A172 (cell line): ENCODE measurements around the gene B3GNT9. TPM values are rescaled to one million over a fixed set of nuclear protein-coding genes. Genes with fewer than 3 reads are reported as not detected.
"Not testable (repeated sequence)": the region's sequence is repeated elsewhere in the genome, so short reads cannot be mapped to it uniquely, and the experiment has no call there.

Experiments used
- DNase-seq: peaks from one replicate; pipeline ENCODE4 v3.0.0-alpha.2; 2015; ENCODE audit warnings: low spot score
- total RNA-seq: library from RNA; depleted of rRNA; stranded (reverse); fragments of >200 nt; shearing (Covaris generic); gene quantifications from 2 replicates; pipeline ENCODE4 v1.2.3, GENCODE V29; 2014

B3GNT9 gene
- total RNA-seq, 1 experiment from 2014 or later: 65.1 TPM

DNA sequence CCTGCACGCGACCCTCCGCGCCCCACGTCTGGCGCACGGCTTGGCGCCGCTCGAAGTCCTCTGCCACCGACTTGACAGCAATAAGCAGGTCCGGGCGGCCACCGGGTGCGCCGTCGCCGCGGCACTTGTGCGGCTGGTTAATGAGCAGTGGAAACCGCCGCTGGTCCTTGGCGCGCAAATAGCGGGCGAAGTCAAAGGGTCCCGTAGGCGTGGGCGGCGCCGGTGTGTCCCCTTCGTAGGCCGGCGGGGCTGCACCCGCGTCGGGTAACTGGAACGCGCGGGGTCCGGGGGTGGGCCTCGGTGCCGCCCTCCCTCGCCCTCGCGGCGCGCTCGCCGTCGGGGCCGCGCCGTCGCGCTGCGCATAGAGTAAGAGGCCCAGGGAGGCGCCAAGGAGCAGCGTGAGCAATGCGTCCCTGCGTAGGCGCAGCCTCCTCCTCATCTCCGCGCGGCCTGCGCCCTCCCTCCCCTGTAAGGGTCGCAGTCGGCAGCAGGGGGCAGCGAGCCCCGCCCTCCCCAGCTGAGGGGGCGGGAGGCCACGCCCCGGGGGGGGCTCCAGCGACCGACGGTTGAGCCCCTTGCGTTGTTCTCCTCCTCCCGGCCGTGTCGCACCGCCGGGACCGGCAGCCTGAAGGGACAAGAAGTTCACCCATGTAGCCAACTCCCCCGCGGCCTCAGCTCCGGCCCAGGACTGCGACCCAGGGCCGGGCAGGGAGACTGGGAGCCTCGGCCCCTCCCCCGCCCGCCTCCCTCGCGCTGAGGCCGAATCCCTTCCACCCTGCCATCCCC is 558 bp downstream of the B3GNT9 start:
- no peak for DNase-seq

DNA sequence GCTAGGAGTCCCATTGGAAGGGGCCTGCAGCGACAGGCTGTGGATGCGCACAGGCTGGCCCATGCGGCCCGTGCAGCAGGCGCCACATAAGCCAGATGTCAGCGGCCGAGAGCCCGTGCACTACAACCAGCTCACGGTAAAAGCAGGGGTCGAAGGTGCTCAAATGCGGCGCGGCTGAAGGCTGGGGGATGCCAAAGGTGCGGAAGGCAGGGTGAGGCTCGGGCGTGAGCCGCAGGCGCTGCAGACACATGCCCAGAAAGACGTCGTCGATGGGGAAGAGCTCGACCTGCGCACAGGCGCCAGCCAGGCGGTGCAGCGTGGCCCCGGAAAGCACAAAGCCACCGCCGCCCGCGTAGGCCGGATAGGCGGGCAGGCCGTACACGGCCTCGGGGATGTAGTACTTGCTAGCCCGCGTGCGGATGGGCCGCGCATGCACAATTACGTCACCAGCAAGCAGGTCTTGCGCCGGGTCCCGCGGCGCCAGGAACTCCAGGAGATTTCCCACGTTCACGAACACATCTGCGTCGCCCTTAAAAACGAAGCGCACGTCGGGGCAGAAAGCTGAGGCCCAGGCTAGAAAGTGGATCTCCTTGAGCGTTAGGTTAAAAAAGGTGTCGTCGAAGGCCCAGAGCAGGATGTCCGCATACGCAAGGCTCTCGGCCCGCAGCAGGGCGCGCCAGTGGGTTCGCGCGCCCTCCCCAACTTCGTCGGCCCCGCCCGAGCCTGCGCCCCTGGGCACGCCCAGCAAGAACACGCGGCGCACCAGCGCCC is 1.3 kb downstream of the B3GNT9 start:
- DNase-seq: no peak

- DNase-seq: no peak
These were observed 2.0 kb downstream of the B3GNT9 start for GRCh38 chr16:67148656-67149275.

GRCh38 chr16:67148221-67148620 is 2.6 kb downstream of the B3GNT9 start:
- no peak for DNase-seq

DNA sequence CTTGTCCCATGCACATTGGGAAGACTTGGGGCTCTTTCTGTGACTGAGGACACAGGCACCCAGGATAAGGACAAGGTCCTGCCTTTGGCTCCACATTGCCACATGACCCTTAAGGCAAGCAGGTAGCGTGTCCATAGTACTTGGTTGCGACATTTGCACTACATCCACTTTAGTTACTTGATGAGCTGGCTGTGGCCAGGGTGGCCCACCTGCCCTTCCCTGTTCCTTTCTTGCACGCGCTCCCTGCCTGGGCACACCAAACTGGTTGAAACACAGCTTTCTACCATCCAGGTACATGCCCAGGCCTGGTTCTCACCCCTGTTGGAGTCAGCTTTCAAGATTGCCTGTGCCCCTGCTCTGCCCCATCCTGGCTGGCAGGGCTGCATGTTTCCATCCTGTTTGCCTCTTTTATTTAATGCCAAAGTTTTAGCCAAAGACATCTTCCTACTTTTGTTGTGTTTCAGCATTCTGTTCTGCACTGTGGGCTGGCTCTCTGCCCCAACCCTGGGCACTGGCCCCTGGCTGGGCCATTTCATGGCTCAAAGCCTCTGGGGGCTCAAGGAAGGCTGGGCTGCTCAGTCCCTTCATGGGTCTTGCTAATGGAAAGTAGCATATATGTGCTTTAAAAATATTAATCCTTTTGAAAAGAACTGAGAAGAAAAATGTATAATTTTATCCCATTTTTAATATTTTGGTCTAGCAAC is 3.2 kb downstream of the B3GNT9 start:
- DNase-seq: no peak

GRCh38 chr16:67146523-67147357 is 4.1 kb downstream of the B3GNT9 start:
- no peak for DNase-seq

- no peak for DNase-seq
These were observed 5.1 kb downstream of the B3GNT9 start for GRCh38 chr16:67145746-67146145.

- DNase-seq: no peak
These were observed 5.9 kb downstream of the B3GNT9 start for GRCh38 chr16:67144943-67145342.

GRCh38 chr16:67142342-67142741 is 8.5 kb downstream of the B3GNT9 start:
- no peak for DNase-seq

DNA sequence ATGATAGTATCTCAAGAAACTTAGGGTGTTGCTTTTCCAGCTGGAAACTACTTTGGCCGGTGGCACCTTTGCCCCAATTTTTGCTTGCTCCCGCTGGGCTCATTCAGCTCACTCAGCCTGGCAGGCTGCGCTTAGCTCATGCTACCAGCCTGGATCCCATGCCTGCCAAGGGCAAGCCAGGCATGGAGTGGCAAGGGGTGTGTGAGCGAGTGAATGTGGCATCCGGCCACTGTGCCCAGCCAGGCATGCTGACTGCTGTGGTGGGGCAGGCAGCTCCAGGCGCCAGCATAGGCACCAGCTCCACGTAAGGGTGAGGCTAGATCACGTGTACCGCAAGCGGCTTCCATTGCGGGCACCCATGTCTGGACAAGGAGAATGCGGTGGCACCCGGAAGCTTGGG is 9.4 kb downstream of the B3GNT9 start:
- no peak for DNase-seq

- DNase-seq: peak; percentile 63
These were observed 13.2 kb downstream of the B3GNT9 start for GRCh38 chr16:67137605-67138004.

- DNase-seq: no peak
These were observed 21.4 kb downstream of the B3GNT9 start for GRCh38 chr16:67129422-67129821.

- DNase-seq: no peak
These were observed 21.9 kb downstream of the B3GNT9 start for GRCh38 chr16:67128887-67129286.

DNA sequence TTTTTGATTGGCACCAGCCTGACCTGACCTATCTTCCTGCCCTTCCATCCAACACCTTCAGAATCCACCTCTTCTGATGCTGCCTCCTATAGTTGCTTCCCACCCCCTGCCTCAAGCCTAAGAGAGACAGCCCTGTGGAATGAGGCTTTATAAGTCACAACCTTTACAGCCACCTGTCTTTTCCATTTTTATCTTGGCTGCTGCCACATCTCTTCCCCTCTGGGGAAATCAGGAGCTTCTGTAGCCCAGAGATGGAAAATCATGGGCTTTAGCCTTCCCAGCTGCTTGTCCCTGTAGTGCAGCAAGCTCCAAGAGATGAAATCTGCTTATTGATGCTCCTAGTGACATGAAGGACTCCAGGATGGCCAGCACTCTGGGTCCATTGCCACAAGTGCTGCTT is 22.4 kb downstream of the B3GNT9 start:
- no peak for DNase-seq

- not testable (repeated sequence) for DNase-seq
These were observed 28.0 kb downstream of the B3GNT9 start for GRCh38 chr16:67122799-67123198.

- no peak for DNase-seq
These were observed 30.8 kb downstream of the B3GNT9 start for GRCh38 chr16:67120025-67120424.

- DNase-seq: no peak
These were observed 33.1 kb downstream of the B3GNT9 start for GRCh38 chr16:67117716-67118115.

GRCh38 chr16:67116388-67117311 is 34.1 kb downstream of the B3GNT9 start:
- no peak for DNase-seq

DNA sequence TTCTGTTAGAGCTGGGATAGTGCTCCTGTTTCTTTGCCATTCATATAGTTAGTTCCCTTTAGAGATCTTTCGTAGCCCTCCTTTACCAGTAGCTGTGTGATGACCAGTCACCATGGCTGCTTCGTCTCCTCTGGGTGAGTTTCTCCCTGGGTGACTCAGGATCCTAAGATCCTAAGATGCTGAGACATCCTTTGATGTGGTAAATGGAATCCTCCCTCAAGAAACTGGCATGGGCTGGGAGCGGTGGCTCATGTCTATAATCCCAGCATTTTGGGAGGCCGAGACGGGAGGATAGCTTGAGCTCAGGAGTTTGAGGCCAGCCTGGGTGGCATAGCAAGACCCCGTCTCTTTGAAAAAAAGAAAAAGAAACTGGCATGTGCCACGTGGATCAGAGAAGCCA is 35.2 kb downstream of the B3GNT9 start:
- peak; percentile 95 for DNase-seq

- no peak for DNase-seq
These were observed 36.0 kb downstream of the B3GNT9 start for GRCh38 chr16:67114793-67115192.
